ENCODE measurements around the gene PTPN21.

- TF ChIP-seq POLR2A (IDR thresholded peaks at IDR 0.05; ENCODE audit: low read depth), result no peak
- TF ChIP-seq CTCF (IDR thresholded peaks at IDR 0.05), result no peak
- TF ChIP-seq POLR2AphosphoS5 (IDR thresholded peaks at IDR 0.05), result no peak
- TF ChIP-seq EP300 (IDR thresholded peaks at IDR 0.05), result no peak
Measured at GRCh38 chr14:88422047-88422446, 132.8 kb downstream of the PTPN21 start.

Data from esophagus muscularis mucosa (tissue), 4 donors.